ENCODE data around the gene PCIF1.
A peak's percentile ranks its signal among the peaks of the same experiment; 100 is the strongest.

The PCIF1 gene

DNA sequence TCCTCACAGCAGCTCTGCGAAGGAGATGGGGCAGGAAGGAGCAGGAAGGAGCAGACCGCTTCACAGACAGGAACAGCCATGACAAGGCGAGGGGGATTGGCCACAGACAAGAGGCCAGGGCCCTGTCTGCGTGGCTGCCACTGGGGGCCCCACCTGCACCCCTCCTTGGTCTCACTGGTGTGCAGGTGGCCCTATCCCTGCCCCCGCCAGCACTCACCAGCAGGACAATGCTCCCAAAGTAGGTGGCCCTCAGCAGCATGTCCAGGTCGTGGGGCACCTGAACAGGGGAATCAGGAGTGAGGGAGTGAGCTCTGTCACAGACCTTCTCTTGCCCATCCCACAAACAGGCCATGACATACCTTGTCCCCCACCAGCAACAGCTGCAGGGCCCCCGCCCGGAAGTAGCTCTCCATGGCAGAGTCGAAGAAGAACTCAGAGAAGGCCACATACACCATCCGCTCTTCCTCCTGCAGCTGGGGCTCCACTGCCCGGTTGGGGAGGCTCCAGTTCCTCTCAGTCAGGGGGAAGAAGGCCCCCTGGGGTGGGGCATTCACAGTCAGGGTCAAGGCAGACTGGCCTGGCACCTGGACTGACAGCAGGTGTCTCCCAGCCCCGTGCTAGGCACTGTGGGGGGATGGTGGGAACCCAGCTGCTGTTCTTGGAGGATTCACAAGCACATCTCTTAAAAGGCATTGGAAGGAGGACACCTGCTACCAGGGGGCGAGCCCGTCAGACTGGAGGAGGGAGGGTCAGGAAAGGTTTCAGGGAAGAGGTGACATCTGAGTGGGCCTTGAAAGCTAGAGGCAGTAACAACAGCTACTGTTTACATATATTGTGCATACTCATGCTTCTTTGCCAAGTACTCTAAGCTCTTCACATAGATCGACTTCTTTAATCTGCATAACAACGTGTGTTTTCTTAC is 29.6 kb upstream of the PCIF1 start:
- DNase-seq, result no peak

DNA sequence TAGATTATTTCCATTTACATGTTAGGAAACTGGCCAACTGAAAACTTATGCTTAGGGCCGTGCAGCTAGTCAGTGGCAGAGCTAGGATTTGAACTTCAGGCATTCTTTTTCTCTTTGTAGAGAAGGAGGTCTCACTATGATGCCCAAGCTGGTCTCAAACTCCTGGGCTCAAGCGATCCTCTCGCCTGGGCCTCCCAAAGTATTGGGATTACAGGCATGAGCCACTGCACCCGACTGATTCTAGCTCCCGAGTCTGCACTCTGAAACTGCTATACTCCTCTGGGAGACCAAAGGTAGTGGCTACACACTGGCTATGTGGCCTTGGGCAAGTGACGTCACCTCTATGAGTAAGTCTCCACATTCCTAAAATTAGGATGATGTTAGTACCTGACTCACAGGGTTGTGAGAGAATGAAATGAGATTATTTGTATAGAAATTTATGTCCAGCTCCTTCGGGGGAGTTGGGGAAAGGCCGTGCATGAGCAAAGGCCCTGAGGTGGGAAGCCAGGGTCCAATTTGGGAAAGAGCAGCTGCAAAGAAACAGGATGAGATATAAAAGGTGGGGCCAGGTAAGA is 28.9 kb upstream of the PCIF1 start:
- no peak for DNase-seq

GRCh38 chr20:45907219-45907948 is 27.1 kb upstream of the PCIF1 start:
- DNase-seq, result no peak

- no peak for DNase-seq
Observed at GRCh38 chr20:45908084-45908483, 26.4 kb upstream of the PCIF1 start.

DNA sequence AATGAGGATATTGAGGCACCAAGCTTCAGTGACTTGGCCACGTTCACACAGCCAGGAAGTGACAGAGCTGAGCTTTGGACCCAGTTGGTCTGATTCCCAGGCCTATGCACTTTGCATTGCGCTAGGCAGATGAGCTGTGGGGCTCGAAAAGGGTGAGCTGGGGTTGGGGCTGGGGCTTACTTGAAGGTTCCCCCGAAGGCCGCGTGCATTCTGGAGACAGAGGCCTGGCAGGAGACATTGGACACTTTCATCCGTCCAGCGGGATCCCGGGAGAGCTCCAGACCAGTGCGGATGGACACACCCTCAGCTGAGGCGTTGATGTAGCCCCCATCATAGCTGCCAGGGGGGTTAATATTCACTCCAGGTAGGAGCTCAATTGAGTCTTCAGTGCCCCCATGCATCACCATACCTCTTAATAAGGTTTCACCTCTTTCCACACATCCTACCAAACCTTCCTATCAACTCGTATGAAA is 25.1 kb upstream of the PCIF1 start:
- DNase-seq, result no peak

GRCh38 chr20:45909817-45910669 is 24.4 kb upstream of the PCIF1 start:
- no peak for DNase-seq

DNA sequence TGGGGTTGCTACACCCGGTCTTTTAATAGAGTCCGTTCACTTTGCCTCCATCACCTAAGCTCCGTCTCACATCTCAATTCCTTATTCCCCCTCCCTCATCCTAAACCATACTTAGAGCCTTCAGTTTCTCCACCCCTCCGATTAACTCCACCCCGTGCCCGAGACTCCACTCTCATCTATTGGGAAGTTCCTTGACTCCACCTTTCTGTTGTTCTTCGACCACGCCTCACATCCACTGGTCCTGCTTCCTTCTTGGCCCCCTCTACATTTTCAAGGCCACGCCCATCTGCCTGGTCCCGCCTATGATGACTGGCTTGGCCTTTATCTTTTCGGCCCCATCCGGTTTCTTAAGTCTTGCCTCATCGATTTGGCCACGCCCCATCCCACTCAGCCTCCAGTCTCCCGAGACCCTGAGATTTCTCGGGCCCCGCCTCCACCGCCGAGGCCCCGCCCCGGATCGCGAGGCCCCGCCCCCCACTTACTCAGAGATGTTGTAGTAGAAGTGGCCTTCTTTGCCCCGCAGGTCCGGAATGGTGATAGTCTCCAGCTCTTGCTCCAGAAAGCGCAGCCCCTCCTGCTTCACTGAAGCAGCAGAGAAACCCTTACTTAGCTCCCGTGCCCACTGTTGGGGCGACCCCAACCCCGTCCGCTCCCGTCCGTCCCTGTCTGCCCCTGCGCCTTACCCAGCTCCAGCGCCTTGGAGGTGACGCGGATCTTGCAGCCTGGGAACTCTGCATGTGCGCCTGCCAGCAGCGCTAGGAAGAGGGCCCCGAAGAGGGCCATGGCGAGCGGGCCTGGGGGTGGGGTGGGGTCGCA is 23.6 kb upstream of the PCIF1 start:
- DNase-seq, result peak; percentile 73

GRCh38 chr20:45911486-45912343 is 22.8 kb upstream of the PCIF1 start, which contains the start of gene PLTP:
Gene PLTP, minus strand, starts transcription at chr20:45912155. Its CDS starts 703 bp downstream, at chr20:45911452.
- DNase-seq, result peak; percentile 21

- DNase-seq, result no peak
Observed at GRCh38 chr20:45912344-45912682, 22.2 kb upstream of the PCIF1 start.

- DNase-seq, result no peak
Observed at GRCh38 chr20:45913116-45913515, 21.4 kb upstream of the PCIF1 start.

DNA sequence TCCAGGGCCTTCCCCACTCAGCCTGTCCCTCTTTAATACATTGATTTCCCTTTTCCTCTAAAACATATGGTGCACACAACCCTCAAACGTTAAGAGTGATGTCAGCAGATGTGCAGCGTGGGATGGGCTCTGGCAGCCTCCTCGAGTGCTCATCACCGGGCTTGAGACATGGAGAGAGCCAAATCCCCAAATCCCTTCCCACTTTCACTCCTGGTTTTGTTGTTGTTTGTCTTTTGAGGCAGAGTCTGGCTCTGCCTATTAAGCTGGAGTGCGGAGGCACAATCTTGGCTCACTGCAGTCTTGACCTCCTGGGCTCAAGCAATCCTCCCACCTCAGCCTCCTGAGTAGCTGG is 16.7 kb upstream of the PCIF1 start:
- DNase-seq, result no peak

DNA sequence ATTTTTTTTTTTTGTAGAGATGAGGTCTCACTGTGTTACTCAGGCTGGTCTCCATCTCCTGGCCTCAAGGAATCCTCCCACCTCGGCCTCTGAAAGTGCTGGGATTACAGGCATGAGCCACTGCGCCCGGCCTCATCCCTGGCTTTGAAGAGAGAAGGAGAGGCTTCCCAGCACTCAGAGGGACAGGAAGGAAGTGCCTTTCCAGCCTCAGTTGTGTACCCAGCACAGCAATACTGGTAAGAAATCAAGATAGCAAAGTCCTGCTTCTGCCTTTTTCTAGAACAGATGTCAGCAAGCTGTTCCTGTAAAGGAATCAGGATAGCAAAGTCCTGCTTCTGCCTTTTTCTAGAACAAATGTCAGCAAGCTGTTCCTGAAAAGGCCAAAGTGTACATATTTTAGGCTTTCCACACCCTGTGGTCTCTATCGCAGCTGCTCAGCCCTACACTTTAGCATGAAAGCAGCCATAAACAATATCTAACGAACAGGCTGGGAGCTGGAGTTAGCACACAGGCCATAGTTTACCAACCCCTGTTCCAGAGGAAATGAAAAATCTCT is 16.2 kb upstream of the PCIF1 start:
- DNase-seq, result no peak

DNA sequence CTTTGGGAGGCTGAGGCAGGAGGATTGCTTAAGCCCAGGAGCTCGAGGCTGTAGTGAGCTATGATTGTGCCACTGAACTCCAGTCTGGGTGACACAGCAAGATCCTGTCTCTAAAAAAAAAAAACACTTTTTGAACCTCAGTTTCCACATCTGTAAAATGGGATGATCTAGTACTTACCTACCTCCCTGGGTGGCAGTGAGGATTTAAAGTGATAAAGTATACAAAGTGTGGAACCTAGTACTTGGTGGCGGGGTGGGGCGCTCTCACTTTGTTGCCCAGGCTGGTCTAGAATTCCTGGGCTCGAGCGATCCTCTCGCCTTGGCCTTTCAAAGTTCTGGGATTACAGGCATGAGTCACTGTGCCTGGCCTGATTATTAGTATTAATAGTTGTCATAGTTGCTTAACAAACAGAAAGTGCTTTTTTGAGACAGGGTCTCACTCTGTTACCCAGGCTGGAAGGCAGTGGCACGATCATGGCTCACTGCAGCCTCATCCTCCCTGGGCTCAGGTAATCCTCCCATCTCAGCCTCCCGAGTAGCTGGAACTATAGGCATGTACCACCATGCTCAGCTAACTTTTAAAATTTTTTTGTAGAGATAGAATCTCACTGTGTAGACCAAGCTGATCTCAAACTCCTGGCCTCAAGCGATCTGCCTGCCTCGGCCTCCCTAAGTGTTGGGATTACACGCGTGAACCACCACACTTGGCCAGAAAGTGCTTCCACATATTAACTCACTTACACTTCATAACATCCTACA is 15.5 kb upstream of the PCIF1 start:
- DNase-seq, result no peak

DNA sequence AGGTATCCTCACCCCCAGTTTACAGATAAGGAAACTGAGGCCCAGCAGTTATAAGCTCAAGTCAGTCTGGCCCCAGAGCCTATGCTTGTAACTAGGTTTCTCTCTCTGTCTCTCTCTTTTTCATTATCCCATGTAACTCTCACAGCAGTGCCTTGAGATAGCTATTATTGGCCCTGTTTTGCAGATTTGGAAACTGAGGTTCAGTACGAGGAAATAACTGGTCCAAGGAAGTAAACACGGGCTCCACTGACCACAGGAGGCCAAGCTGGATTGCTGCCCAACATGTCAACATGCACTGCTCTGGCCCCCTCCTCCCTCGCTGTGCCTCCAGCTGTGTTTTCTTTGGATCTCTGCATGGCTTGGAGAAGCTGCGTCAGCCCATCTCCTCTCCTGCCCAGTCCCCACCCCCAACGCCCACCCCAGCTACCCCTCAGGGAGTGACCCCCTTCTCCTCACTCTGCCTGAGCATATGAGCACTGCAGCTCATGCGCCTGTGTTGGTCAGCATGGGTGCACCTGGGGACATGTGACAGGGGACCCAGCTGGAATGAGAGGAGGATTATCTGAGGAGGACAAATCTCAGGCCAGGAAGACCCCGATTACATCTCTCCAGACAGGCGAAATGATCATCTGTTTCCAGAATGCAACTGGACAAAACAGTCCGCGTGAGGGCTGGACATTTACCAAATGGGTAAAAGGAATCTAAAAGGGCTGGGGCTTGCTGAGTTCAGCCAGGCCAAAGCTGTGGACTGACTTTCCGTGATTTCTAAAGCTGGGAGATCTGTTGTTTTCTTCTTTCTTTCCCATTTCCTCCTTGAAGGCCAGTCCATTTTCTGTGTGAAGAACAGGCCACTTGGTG is 14.7 kb upstream of the PCIF1 start:
- no peak for DNase-seq

GRCh38 chr20:45920462-45921336 is 13.8 kb upstream of the PCIF1 start:
- no peak for DNase-seq

GRCh38 chr20:45921337-45922189 is 12.9 kb upstream of the PCIF1 start:
- no peak for DNase-seq

All from effector CD4-positive, alpha-beta T cell (primary cell).